ENCODE data around the gene HPCAL1. TPM values are rescaled to one million over a fixed set of nuclear protein-coding genes. Genes with fewer than 3 reads are reported as not detected.

The HPCAL1 gene
- total RNA-seq, 1 donor from 2014 or later, result 12.3 TPM

DNA sequence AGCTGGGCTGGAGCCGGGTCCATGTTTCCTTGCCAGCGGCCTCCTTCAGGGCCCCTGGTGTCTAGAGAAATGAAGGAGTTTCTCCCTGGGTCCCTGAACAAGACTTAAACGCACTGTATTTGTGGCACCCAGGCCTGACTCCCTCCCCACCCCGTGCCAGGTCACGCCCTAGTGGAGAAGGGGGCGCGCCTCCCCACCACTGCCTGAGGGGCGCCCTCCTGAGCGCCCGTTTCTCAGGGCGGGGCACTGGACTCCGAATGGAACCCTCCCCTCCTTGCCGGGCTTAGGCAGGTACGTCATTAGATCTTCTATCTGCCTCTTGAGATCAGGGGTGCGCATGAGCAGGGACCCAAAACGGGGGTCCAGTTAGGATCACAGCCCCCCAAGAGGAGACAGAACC lies 129.1 kb downstream of the HPCAL1 start:
- Histone ChIP-seq H2AFZ (ENCODE audit: low read depth, low read length) (no peak overlapping the region), H3K9me3 (ENCODE audit: insufficient read depth, low read depth, low read length) (no peaks in the 10 kb centered on the region), H3K9ac (ENCODE audit: low read length) (no peak overlapping the region), H3K4me3 (ENCODE audit: insufficient read depth, low read depth, low read length) (no peak overlapping the region), H4K20me1 (ENCODE audit: insufficient read depth, low read length) (no peaks in the 10 kb centered on the region), H3K36me3 (ENCODE audit: insufficient read depth, low read length) (no peaks in the 10 kb centered on the region), H3K79me2 (ENCODE audit: insufficient read depth, low read length) (no peaks in the 10 kb centered on the region), H3K27me3 (ENCODE audit: insufficient read depth, low read length) (no peaks in the 10 kb centered on the region), H3K4me1 (ENCODE audit: insufficient read depth, low read length) (no peaks in the 10 kb centered on the region), H3K27ac (ENCODE audit: low read depth, low read length) (no peak overlapping the region), H3K4me2 (ENCODE audit: low read length) (no peak overlapping the region)
- no peak for TF ChIP-seq EZH2 (IDR thresholded peaks at IDR 0.05; ENCODE audit: insufficient read depth, low read length)
- no peak for TF ChIP-seq CTCF (IDR thresholded peaks at IDR 0.05; ENCODE audit: insufficient read depth, low read depth, low read length)
- Mint-ChIP-seq H3K4me3 (ENCODE audit: unreplicated experiment) (no peak overlapping the region), H3K36me3 (ENCODE audit: low read depth, unreplicated experiment) (no peaks in the 10 kb centered on the region), H3K27me3 (ENCODE audit: low read depth, unreplicated experiment) (peaks cover 20% of the 10 kb centered on the region), H3K4me1 (ENCODE audit: low read depth, unreplicated experiment) (no peaks in the 10 kb centered on the region), H3K27ac (ENCODE audit: unreplicated experiment) (no peak overlapping the region), H3K9me3 (ENCODE audit: unreplicated experiment) (no peaks in the 10 kb centered on the region)
- FAIRE-seq, result no peak
- DNase-seq (ENCODE audit: low read depth), result no peak

- H3K4me3 Mint-ChIP-seq (ENCODE audit: unreplicated experiment), result no peak overlapping the region
These were observed 129.8 kb downstream of the HPCAL1 start for GRCh38 chr2:10432311-10433181.

More at GRCh38 chr2:10432311-10433181, 129.8 kb downstream of the HPCAL1 start:
- Histone ChIP-seq H3K36me3 (ENCODE audit: insufficient read depth, low read length) (no peaks in the 10 kb centered on the region), H4K20me1 (ENCODE audit: insufficient read depth, low read length) (no peaks in the 10 kb centered on the region), H3K27ac (ENCODE audit: low read depth, low read length) (no peak overlapping the region), H3K9me3 (ENCODE audit: insufficient read depth, low read depth, low read length) (no peaks in the 10 kb centered on the region), H3K4me1 (ENCODE audit: insufficient read depth, low read length) (no peaks in the 10 kb centered on the region), H3K9ac (ENCODE audit: low read length) (peak overlapping the region; percentile 3), H3K4me2 (ENCODE audit: low read length) (no peak overlapping the region), H3K27me3 (ENCODE audit: insufficient read depth, low read length) (no peaks in the 10 kb centered on the region), H2AFZ (ENCODE audit: low read depth, low read length) (no peak overlapping the region), H3K79me2 (ENCODE audit: insufficient read depth, low read length) (no peaks in the 10 kb centered on the region), H3K4me3 (ENCODE audit: insufficient read depth, low read depth, low read length) (no peak overlapping the region)
- no peak for FAIRE-seq
- Mint-ChIP-seq H3K4me1 (ENCODE audit: low read depth, unreplicated experiment) (no peaks in the 10 kb centered on the region), H3K9me3 (ENCODE audit: unreplicated experiment) (no peaks in the 10 kb centered on the region), H3K27ac (ENCODE audit: unreplicated experiment) (no peak overlapping the region), H3K27me3 (ENCODE audit: low read depth, unreplicated experiment) (peaks cover 16% of the 10 kb centered on the region), H3K36me3 (ENCODE audit: low read depth, unreplicated experiment) (no peaks in the 10 kb centered on the region)
- TF ChIP-seq CTCF (IDR thresholded peaks at IDR 0.05; ENCODE audit: insufficient read depth, low read depth, low read length), result no peak
- TF ChIP-seq EZH2 (IDR thresholded peaks at IDR 0.05; ENCODE audit: insufficient read depth, low read length), result no peak
- DNase-seq (ENCODE audit: low read depth), result no peak
